ENCODE results near the gene EPHB2. TPM values are rescaled to one million over a fixed set of nuclear protein-coding genes. Genes with fewer than 3 reads are reported as not detected.

The EPHB2 gene
- total and polyA plus RNA-seq, 2 donors (not counting 3 experiments of a cell fraction or from before 2014, with no cell fraction given): 50.8 to 69.1 TPM

- TF ChIP-seq POLR2AphosphoS5 (IDR thresholded peaks at IDR 0.05; ENCODE audit: insufficient read depth, low read depth, low read length) (no peak), POLR2A (IDR thresholded peaks at IDR 0.05; ENCODE audit: low read depth, low read length) (no peak), JUN (IDR thresholded peaks at IDR 0.05; ENCODE audit: borderline replicate concordance, insufficient read depth, insufficient read length, low read depth) (no peak), MAX (IDR thresholded peaks at IDR 0.05; ENCODE audit: insufficient read depth, insufficient read length) (no peak)
- Histone ChIP-seq H3K79me2 (ENCODE audit: control insufficient read depth, insufficient read depth, low read length) (no peaks in the 10 kb centered on the region), H3K9me3 (replicated peaks; ENCODE audit: control insufficient read depth, insufficient read depth, low read length) (no peaks in the 10 kb centered on the region), H3K36me3 (ENCODE audit: control insufficient read depth in 2 of 2, extremely low read depth in 1 of 2, insufficient read depth in 2 of 2, low read length in 2 of 2) (peaks cover 0 to 16% of the 10 kb centered on the region in 2 experiments), H2AFZ (ENCODE audit: low read depth, low read length) (no peak overlapping the region), H3K9me1 (replicated peaks; ENCODE audit: control insufficient read depth, extremely low read depth, insufficient read depth, low read length) (no peaks in the 10 kb centered on the region), H3K4me2 (ENCODE audit: insufficient read depth, low read length) (no peak overlapping the region), H3K9ac (replicated peaks; ENCODE audit: extremely low read depth, insufficient read depth, low read length) (no peak overlapping the region), H3K27ac (ENCODE audit: insufficient read depth, low read depth, low read length) (no peak overlapping the region), H4K20me1 (replicated peaks; ENCODE audit: control insufficient read depth, extremely low read depth, insufficient read depth, low read length) (no peaks in the 10 kb centered on the region), H3K4me1 (ENCODE audit: control insufficient read depth, extremely low read depth, insufficient read depth, low read length) (peaks cover 19% of the 10 kb centered on the region), H3K27me3 (ENCODE audit: control insufficient read depth in 2 of 2, insufficient read depth in 2 of 2, low read length in 2 of 2) (no peaks in the 10 kb centered on the region), H3K4me3 (replicated peaks in 1 of 3; ENCODE audit: insufficient read depth in 1 of 3, low read depth in 1 of 3, low read length in 3 of 3) (no peak overlapping the region)
- intact Hi-C loops (cut with micrococcal nuclease) (no loop called here), dilution Hi-C loops (cut with MboI; ENCODE audit: extremely low pct_ligation_motif_present, low sequenced_read_pairs) (no loop called here)
- ChIA-PET CTCF (interaction anchor here (2.2 to 4.3 kb wide), 4 partner anchors 13 to 200 kb away, joined by 6 to 23 read pairs (median 19); no protein-coding TSS in a partner anchor), POLR2A (no interaction called here)
- DNase-seq (ENCODE audit: low read depth, low spot score): no peak
- BruUV-seq (replicated peaks): no TSS peak
- FAIRE-seq: no peak
These were observed 164.6 kb downstream of the EPHB2 start for GRCh38 chr1:22875241-22875640.

GRCh38 chr1:22875841-22876240, 165.2 kb downstream of the EPHB2 start:
- peaks cover 0 to 13% of the 10 kb centered on the region in 2 experiments for H3K36me3 ChIP-seq (ENCODE audit: control insufficient read depth in 2 of 2, extremely low read depth in 1 of 2, insufficient read depth in 2 of 2, low read length in 2 of 2)
- DNase-seq (ENCODE audit: low read depth, low spot score) (no peak), FAIRE-seq (no peak)
- no peak overlapping the region for H3K4me2 ChIP-seq (ENCODE audit: insufficient read depth, low read length)
- dilution Hi-C loops (cut with MboI; ENCODE audit: extremely low pct_ligation_motif_present, low sequenced_read_pairs) (no loop called here), intact Hi-C loops (cut with micrococcal nuclease) (no loop called here)
- H3K4me1 ChIP-seq (ENCODE audit: control insufficient read depth, extremely low read depth, insufficient read depth, low read length): peaks cover 21% of the 10 kb centered on the region
- BruUV-seq (replicated peaks): no TSS peak
- no peaks in the 10 kb centered on the region for H3K79me2 ChIP-seq (ENCODE audit: control insufficient read depth, insufficient read depth, low read length)
- no peaks in the 10 kb centered on the region for H3K27me3 ChIP-seq (ENCODE audit: control insufficient read depth in 2 of 2, insufficient read depth in 2 of 2, low read length in 2 of 2)
- no peak overlapping the region for H3K9ac ChIP-seq (replicated peaks; ENCODE audit: extremely low read depth, insufficient read depth, low read length)
- H4K20me1 ChIP-seq (replicated peaks; ENCODE audit: control insufficient read depth, extremely low read depth, insufficient read depth, low read length): no peaks in the 10 kb centered on the region
- H3K4me3 ChIP-seq (replicated peaks in 1 of 3; ENCODE audit: insufficient read depth in 1 of 3, low read depth in 1 of 3, low read length in 3 of 3): no peak overlapping the region
- H3K9me3 ChIP-seq (replicated peaks; ENCODE audit: control insufficient read depth, insufficient read depth, low read length): no peaks in the 10 kb centered on the region
- H3K9me1 ChIP-seq (replicated peaks; ENCODE audit: control insufficient read depth, extremely low read depth, insufficient read depth, low read length): no peaks in the 10 kb centered on the region
- ChIA-PET POLR2A (no interaction called here), CTCF (interaction anchor here (3.4 to 4.3 kb wide), 3 partner anchors 13 to 172 kb away, joined by 18 to 23 read pairs (median 20); no protein-coding TSS in a partner anchor)
- no peak overlapping the region for H2AFZ ChIP-seq (ENCODE audit: low read depth, low read length)
- no peak for TF ChIP-seq POLR2AphosphoS5 (IDR thresholded peaks at IDR 0.05; ENCODE audit: insufficient read depth, low read depth, low read length)
- no peak for TF ChIP-seq EZH2 (IDR thresholded peaks at IDR 0.05; ENCODE audit: borderline replicate concordance, low read depth, low read length, severe bottlenecking)
- H3K27ac ChIP-seq (ENCODE audit: insufficient read depth, low read depth, low read length): no peak overlapping the region
